Cardiac septum (tissue), 1 donor: Measurements from ENCODE around the gene NLRC3. TPM values are rescaled to one million over a fixed set of nuclear protein-coding genes. Genes with fewer than 3 reads are reported as not detected.

ENCODE experiments used
- DNase-seq: peaks from one replicate; pipeline ENCODE4 v3.0.0-alpha.2; 2020; ENCODE audit warnings: low spot score
- intact Hi-C: fragments of 100-400 bp; cut with DNase I; formaldehyde crosslinking; loops from one replicate; pipeline ENCODE4 v1.14.0; 2022
- total RNA-seq: library from RNA; stranded (reverse); fragmentation: NEBNext Ultra II Directional; extraction: Animal tissue kit (Norgen Biotek cat#: 25700); gene quantifications from one replicate; pipeline ENCODE4 v1.2.1, GENCODE V29; 2021
- donor health status: DM: no; HTN: no; CAD: no.

Gene NLRC3
- total RNA-seq, 1 donor from 2014 or later: 0.67 TPM

GRCh38 chr16:3527216-3527829 is 49.9 kb downstream of the NLRC3 start:
- peak; percentile 82 for DNase-seq
- intact Hi-C loops: loop anchor here (10.0 kb wide), 1 partner anchor 157 kb away; no protein-coding TSS in a partner anchor

GRCh38 chr16:3525951-3526350 is 51.3 kb downstream of the NLRC3 start:
- intact Hi-C loops: loop anchor here (10.0 kb wide), 1 partner anchor 159 kb away; no protein-coding TSS in a partner anchor
- DNase-seq: no peak

DNA sequence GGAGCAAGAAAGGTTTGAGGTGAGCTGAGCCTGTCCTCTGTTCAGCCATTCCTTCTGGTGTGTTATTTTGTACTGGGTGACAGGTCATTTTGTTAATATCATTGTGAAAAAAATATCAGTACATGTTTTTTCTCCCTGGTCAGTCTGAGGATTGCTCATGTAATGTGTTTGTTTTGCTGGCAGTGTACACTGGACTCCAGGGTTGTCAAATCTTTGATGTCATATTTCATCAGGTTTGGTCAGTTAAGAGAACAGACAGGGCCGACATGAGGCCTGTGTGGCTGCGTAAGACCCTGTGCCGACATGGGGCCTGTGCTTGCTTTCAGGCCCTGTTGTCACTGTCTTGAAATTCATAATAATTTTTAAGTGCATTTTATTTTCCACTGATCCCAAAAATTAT is 53.9 kb downstream of the NLRC3 start:
- intact Hi-C loops: loop anchor here (10.0 kb wide), 1 partner anchor 162 kb away; no protein-coding TSS in a partner anchor

DNA sequence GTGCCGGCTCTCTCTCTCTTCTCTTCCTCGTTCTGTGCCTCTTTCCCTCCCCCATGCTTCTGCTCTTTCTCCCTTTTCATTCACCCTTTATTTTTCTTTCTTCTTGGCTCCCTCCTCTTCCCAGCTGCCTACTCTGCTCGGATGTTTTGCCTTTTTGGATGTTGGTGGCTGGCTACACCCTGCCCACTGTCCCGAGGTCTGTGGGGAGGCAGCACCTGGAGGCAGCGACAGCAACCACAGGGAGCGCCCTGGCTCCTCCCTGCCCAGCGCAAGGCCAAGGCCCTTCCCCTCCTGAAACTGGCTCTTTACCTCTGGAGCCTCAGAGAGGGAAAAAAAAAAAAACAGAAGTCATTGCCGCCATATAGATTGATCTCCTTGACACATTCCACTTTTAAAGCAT is 56.4 kb downstream of the NLRC3 start:
- DNase-seq: no peak
- intact Hi-C loops: loop anchor here (10.0 kb wide), 1 partner anchor 164 kb away; no protein-coding TSS in a partner anchor

More for the DNA sequence above, 53.9 kb downstream of the NLRC3 start:
- DNase-seq: no peak

DNA sequence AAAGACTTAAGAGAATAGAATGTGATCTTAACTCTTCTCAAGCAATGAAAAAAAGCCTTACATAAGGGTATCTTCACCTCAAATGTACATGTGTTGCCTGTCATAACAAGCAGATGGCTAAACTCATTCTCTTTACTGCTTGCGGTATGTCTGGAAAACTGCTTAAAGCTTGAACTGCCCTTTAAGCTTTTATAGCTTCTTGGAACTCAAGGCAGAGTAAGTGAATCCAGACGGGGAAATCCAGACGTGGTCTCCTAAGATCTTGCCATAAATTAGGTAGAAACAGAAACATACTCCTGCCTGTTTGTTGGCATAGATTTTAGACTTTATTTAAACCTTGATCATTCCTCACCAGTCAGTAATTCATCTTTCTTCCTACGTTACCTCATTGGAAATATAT is 56.8 kb downstream of the NLRC3 start:
- intact Hi-C loops: loop anchor here (10.0 kb wide), 1 partner anchor 164 kb away; no protein-coding TSS in a partner anchor
- DNase-seq: no peak

DNA sequence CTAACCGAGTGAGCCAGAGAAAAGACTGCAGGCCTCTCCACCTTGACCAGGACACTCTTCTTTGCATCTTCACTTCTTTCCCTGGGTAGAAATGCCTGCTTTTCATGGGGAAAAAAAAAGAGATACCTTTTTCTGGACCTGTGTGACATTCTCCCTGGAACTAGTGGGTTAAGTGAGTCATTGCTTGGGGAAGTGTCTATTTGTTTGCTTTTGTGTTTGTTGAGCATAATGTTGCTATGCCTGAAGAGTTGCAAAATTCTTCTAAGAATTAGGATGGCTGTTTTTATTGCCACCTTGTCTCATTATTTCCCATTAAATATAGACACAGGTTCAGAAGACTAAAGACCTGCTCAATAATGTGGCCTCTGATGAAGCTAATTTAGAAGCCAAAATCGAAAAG is 57.6 kb downstream of the NLRC3 start:
- intact Hi-C loops: no loop called here
- DNase-seq: no peak

- intact Hi-C loops: no loop called here
- no peak for DNase-seq
Observed at GRCh38 chr16:3518986-3519348, 58.2 kb downstream of the NLRC3 start.

DNA sequence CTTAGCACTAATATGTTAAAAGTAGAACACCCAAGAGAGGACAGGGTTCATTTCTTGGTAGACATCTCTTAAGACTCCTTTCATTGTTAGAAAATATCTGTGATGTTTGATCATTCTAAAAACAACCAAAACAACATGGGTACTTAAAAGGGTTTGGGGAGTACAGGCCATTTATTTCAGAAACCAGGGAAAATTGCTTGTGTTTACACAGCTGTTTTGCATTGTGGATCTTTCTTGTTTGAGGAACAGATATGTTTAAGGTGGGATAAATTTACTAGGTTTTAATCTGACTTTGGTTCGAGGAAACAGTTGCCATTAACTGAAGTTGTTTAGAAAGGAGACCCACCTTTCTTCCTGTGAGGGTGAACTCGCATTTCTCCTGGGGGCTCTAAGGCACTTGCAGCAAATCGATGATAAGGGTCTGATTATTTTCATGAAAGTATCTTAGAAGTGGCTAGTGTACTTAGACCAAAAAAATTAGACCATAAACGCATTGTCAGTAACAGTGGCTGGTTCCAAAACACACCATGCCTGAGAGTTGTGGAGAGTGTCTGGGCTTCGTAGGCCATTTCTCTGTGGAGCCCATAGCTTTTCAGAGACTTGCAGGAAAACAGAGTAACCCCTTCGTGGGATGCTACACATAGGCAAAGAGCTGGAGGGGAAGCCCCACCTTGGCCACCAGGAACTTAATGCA is 58.8 kb downstream of the NLRC3 start:
- intact Hi-C loops: no loop called here
- DNase-seq: no peak

GRCh38 chr16:3515897-3516296 is 61.3 kb downstream of the NLRC3 start:
- no peak for DNase-seq
- intact Hi-C loops: no loop called here

DNA sequence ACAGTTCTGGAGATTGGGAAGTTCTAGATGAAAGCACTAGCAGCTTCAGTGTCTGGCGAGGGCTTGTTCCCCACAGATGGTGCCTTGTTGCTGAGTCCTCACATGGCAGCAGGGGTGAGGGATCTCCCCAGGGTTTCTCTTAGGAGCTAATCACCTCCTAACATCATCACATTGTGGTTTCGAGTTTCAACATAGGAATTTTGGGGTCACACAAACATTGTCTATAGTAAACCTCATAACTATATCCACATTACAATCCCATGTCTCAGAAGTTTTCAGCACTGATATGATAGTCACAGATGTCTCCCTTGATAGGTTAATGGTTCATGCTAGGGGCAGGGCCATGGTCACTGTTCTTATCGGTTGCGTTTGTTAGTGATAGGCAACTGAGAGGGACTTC is 62.6 kb downstream of the NLRC3 start:
- intact Hi-C loops: no loop called here
- DNase-seq: no peak

GRCh38 chr16:3513892-3514583 is 63.2 kb downstream of the NLRC3 start:
- DNase-seq: no peak
- intact Hi-C loops: no loop called here

GRCh38 chr16:3511286-3512180 is 65.7 kb downstream of the NLRC3 start:
- intact Hi-C loops: no loop called here
- DNase-seq: peak; percentile 65

DNA sequence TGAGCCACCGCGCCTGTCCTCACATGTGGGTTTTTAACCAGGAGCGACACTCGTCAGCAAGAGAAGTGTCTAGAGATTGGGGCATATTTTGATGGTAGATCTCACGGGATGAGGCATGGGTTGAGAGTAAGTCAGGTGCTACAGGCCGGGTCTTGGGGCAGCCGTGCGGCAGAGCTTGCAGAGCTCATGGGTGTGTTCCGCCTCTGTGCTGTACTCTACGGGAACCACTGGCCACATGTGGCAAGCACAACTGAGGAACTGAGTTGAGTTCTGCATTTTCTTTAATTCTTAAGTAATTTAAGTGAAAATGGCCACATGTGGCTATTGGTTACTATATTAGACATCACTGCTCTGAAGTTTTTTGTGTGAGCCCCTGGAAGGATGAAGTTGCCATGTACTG is 66.8 kb downstream of the NLRC3 start:
- intact Hi-C loops: no loop called here
- DNase-seq: peak; percentile 9

GRCh38 chr16:3509470-3509928 is 67.7 kb downstream of the NLRC3 start:
- intact Hi-C loops: no loop called here
- peak; percentile 55 for DNase-seq

DNA sequence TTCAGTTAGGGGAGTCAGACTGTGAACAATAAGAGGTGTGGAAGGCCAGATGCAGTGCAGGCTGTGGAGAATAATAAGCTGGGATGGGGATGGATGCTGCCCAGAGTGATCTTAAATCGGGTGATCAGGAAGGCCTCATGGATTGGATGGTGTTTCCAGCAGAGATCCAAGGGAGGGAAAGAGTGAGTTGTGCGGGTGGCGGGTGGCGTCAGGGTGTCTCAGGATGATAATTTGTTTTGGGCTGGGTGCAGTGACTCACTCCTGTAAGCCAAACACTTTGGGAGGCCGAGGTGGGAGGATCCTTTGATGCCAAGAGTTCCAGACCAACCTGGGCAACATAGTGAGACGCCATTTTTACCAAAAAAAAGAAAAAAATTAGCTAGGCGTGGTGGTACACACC is 68.5 kb downstream of the NLRC3 start:
- intact Hi-C loops: no loop called here

DNA sequence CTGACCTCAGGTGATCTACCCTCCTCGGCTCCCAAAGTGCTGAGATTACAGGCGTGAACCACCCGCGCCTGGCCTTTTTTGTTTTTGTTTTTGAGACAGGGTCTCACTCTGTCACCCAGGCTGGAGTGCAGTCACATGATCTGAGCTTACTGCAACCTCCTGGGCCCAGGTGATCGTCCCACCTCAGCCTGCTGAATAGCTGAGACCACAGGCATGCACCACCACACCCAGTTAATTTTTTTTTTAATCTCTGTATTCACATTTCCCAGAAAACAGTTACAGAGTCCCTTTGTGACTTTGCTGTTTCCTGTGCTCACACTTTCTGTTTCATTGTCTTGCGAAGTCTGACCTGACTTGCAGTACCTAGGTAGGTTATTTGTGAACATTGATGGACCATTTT is 73.7 kb downstream of the NLRC3 start:
- intact Hi-C loops: loop anchor here (5.0 kb wide), 2 partner anchors 46 to 241 kb away; no protein-coding TSS in a partner anchor
- peak; percentile 41 for DNase-seq

More for the DNA sequence above, 68.5 kb downstream of the NLRC3 start:
- DNase-seq: no peak

- DNase-seq: peak; percentile 53
- intact Hi-C loops: loop anchor here (5.0 kb wide), 2 partner anchors 45 to 240 kb away; no protein-coding TSS in a partner anchor
Observed at GRCh38 chr16:3501783-3502400, 75.3 kb downstream of the NLRC3 start.

DNA sequence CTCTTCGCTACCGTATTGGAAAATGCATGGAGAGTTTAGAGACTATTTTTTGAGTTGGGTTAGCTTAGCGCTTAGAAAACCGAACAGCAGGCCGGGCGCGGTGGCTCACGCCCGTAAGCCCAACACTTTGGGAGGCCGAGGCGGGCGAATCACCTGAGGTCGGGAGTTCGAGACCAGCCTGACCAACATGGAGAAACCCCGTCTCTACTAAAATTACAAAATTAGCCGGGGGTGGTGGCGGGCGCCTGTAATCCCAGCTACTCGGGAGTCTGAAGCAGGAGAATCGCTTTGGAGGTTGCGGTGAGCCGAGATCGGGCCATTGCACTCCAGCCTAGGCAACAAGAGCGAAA is 75.8 kb downstream of the NLRC3 start:
- peak; percentile 54 for DNase-seq
- intact Hi-C loops: loop anchor here (5.0 kb wide), 2 partner anchors 44 to 239 kb away; no protein-coding TSS in a partner anchor

DNA sequence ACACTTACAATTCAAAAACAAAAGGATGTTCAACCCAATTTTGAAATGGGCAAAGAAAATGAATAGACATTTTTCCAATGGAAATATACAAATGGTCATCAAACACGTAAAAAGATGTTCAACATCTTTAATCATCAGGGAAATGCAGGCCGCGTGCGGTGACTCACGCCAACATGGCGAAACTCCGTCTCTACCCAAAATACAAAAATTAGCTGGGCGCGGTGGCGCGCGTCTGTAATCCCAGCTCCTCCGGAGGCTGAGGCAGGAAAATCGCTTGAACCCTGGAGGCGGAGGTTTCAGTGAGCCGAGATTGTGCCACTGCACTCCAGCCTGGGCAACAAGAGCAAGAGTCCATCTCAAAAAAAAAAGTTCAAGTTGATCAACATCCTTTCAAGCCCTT is 78.2 kb downstream of the NLRC3 start:
- peak; percentile 33 for DNase-seq
- intact Hi-C loops: no loop called here
